Neural progenitor cell (in vitro differentiated cells): Measurements from ENCODE around the gene GMDS. TPM values are rescaled to one million over a fixed set of nuclear protein-coding genes. Genes with fewer than 3 reads are reported as not detected.

ENCODE experiments used
- DNase-seq: peaks from one replicate; pipeline ENCODE4 v3.0.0-alpha.2; 2016; ENCODE audit warnings: low spot score
- H2AFZ ChIP-seq: fragments of 200-600 bp; sonication (generic); replicated peaks from 2 replicates; pipeline ENCODE4 v1.6.1; 2016; ENCODE audit warnings: antibody characterized with exemption
- H3F3A ChIP-seq: fragments of 200-600 bp; sonication (generic); 2 replicates; pipeline ENCODE4 v1.6.1; 2016; ENCODE audit warnings: antibody characterized with exemption, low read depth
- H3K27ac ChIP-seq: fragments of 200-600 bp; sonication (generic); 2 replicates; pipeline ENCODE4 v1.5.1; 2016; ENCODE audit warnings: mild to moderate bottlenecking
- H3K27me3 ChIP-seq: fragments of 200-600 bp; sonication (generic); 2 replicates; pipeline ENCODE4 v1.6.1; 2016; ENCODE audit warnings: mild to moderate bottlenecking, moderate library complexity
- H3K36me3 ChIP-seq: fragments of 200-600 bp; sonication (generic); 2 replicates; pipeline ENCODE4 v1.5.1; 2016
- H3K4me1 ChIP-seq: fragments of 200-600 bp; sonication (generic); 2 replicates; pipeline ENCODE4 v1.6.1; 2016; ENCODE audit warnings: mixed run types
- H3K4me2 ChIP-seq: fragments of 200-600 bp; sonication (generic); 2 replicates; pipeline ENCODE4 v1.6.1; 2016
- H3K4me3 ChIP-seq: fragments of 200-600 bp; sonication (generic); 2 replicates; pipeline ENCODE4 v1.5.1; 2016
- H3K79me2 ChIP-seq: fragments of 200-600 bp; sonication (generic); 2 replicates; pipeline ENCODE4 v1.6.1; 2016; ENCODE audit warnings: low read depth
- H3K9ac ChIP-seq: fragments of 200-600 bp; sonication (generic); 2 replicates; pipeline ENCODE4 v1.6.1; 2016
- H3K9me3 ChIP-seq: fragments of 200-600 bp; sonication (generic); 2 replicates; pipeline ENCODE4 v1.5.1; 2016; ENCODE audit warnings: low read depth
- H4K20me1 ChIP-seq: fragments of 200-600 bp; sonication (generic); 2 replicates; pipeline ENCODE4 v1.6.1; 2016; ENCODE audit warnings: low read depth
- H3K27ac Mint-ChIP-seq: 3 replicates; pipeline ENCODE4 v1.8.0; 2021; ENCODE audit warnings: mixed read lengths
- H3K27me3 Mint-ChIP-seq: 2 replicates; pipeline ENCODE4 v1.8.0; 2022; ENCODE audit warnings: low read depth, mild to moderate bottlenecking, inconsistent platforms, moderate library complexity, mixed read lengths; ENCODE audit not compliant: insufficient read depth
- H3K36me3 Mint-ChIP-seq: 3 replicates; pipeline ENCODE4 v1.8.0; 2021; ENCODE audit warnings: mixed read lengths
- H3K4me1 Mint-ChIP-seq: 3 replicates; pipeline ENCODE4 v1.8.0; 2021; ENCODE audit warnings: mixed read lengths
- H3K4me3 Mint-ChIP-seq: 3 replicates; pipeline ENCODE4 v1.8.0; 2021; ENCODE audit warnings: mild to moderate bottlenecking, moderate library complexity, mixed read lengths
- H3K9me3 Mint-ChIP-seq: 3 replicates; pipeline ENCODE4 v1.8.0; 2020; ENCODE audit warnings: mixed read lengths
- EZH2 ChIP-seq: fragments of 200-600 bp; sonication (generic); IDR thresholded peaks from 2 replicates; pipeline ENCODE4 v1.6.1; 2017; ENCODE audit warnings: antibody characterized with exemption, mild to moderate bottlenecking, moderate library complexity
- EZH2phosphoT487 ChIP-seq: fragments of 200-600 bp; sonication (generic); IDR thresholded peaks from 2 replicates; pipeline ENCODE4 v1.6.1; 2017; ENCODE audit warnings: antibody characterized with exemption
- total RNA-seq: library from RNA; depleted of rRNA; stranded (reverse); fragments of >200 nt; gene quantifications from 2 replicates; pipeline ENCODE4 v1.2.3, GENCODE V29; 2015; ENCODE audit warnings: low replicate concordance
- TF ChIP-seq, protein P1 (sequence below): fragments of 200-600 bp; sonication (generic); IDR thresholded peaks from 2 replicates; pipeline ENCODE4 v1.5.1; 2017; ENCODE audit warnings: antibody characterized with exemption, mild to moderate bottlenecking

The GMDS gene
- total RNA-seq, 1 donor from 2014 or later, result 22.6 TPM

DNA sequence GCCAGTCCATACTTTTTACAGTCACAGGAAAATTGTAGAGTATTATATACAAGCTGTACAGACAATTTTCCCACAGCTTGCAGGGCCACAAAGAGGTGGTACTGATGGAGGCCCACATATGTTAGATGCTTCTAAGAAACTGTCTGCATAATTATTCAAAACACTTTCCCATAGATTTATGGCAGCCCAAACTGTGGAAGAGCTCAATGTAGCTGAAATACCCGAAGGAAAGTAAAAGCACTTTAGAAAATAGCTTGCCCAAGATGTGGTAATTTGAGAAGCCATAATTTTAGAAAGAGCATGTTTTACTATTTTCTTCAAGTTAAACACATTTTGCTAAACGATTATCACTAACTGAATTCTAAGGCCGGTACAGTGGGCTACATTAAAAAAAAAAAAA lies 36.9 kb downstream of the GMDS start:
- Histone ChIP-seq H3K9ac (no peak overlapping the region), H2AFZ (no peak overlapping the region), H3K9me3 (no peaks in the 10 kb centered on the region), H3K4me1 (peaks cover 4% of the 10 kb centered on the region), H3F3A (no peaks in the 10 kb centered on the region), H3K36me3 (no peaks in the 10 kb centered on the region), H3K4me3 (no peak overlapping the region), H3K79me2 (no peaks in the 10 kb centered on the region), H3K27me3 (no peaks in the 10 kb centered on the region), H4K20me1 (no peaks in the 10 kb centered on the region), H3K27ac (no peak overlapping the region), H3K4me2 (no peak overlapping the region)
- Mint-ChIP-seq H3K36me3 (no peaks in the 10 kb centered on the region), H3K27me3 (no peaks in the 10 kb centered on the region), H3K4me3 (no peak overlapping the region), H3K9me3 (peaks cover 5% of the 10 kb centered on the region), H3K4me1 (no peaks in the 10 kb centered on the region), H3K27ac (no peak overlapping the region)
- DNase-seq, result no peak
- no peak for TF ChIP-seq EZH2
- TF ChIP-seq, protein P1, sequence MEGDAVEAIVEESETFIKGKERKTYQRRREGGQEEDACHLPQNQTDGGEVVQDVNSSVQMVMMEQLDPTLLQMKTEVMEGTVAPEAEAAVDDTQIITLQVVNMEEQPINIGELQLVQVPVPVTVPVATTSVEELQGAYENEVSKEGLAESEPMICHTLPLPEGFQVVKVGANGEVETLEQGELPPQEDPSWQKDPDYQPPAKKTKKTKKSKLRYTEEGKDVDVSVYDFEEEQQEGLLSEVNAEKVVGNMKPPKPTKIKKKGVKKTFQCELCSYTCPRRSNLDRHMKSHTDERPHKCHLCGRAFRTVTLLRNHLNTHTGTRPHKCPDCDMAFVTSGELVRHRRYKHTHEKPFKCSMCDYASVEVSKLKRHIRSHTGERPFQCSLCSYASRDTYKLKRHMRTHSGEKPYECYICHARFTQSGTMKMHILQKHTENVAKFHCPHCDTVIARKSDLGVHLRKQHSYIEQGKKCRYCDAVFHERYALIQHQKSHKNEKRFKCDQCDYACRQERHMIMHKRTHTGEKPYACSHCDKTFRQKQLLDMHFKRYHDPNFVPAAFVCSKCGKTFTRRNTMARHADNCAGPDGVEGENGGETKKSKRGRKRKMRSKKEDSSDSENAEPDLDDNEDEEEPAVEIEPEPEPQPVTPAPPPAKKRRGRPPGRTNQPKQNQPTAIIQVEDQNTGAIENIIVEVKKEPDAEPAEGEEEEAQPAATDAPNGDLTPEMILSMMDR, result no peak
- no peak for TF ChIP-seq EZH2phosphoT487

DNA sequence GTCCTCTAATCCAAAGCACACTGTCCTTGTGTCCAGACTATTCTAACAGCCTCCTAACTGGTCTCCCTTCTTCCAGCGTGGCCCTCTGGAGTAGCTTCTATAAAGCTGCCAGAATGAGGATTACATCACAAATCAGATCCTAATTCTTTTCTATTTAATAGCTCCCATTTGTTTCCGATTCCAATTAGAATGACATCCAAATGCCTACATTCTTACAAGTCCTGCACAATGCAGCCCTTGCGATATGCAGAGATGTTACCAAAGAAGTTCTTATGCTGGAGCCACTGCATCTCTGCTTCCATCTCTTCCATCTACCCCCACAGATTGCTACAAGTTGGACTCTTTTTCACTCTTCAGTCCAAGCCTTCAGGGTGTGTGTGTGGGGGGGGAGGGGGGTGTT lies 40.0 kb downstream of the GMDS start:
- H3K9me3 ChIP-seq, result no peaks in the 10 kb centered on the region
- Mint-ChIP-seq H3K4me3 (no peak overlapping the region), H3K27ac (no peak overlapping the region), H3K9me3 (peaks cover 5% of the 10 kb centered on the region), H3K36me3 (no peaks in the 10 kb centered on the region), H3K27me3 (no peaks in the 10 kb centered on the region), H3K4me1 (no peaks in the 10 kb centered on the region)
- no peak overlapping the region for H3K27ac ChIP-seq
- H3K4me2 ChIP-seq, result no peak overlapping the region
- no peaks in the 10 kb centered on the region for H3F3A ChIP-seq
- H3K27me3 ChIP-seq, result no peaks in the 10 kb centered on the region
- TF ChIP-seq, protein P1, result no peak
- TF ChIP-seq EZH2phosphoT487 (no peak), EZH2 (no peak)
- H3K4me3 ChIP-seq, result no peak overlapping the region
- no peak overlapping the region for H3K9ac ChIP-seq
- no peak overlapping the region for H2AFZ ChIP-seq
- DNase-seq, result no peak
- no peaks in the 10 kb centered on the region for H4K20me1 ChIP-seq
- H3K4me1 ChIP-seq, result no peaks in the 10 kb centered on the region
- H3K36me3 ChIP-seq, result no peaks in the 10 kb centered on the region
- no peaks in the 10 kb centered on the region for H3K79me2 ChIP-seq

DNA sequence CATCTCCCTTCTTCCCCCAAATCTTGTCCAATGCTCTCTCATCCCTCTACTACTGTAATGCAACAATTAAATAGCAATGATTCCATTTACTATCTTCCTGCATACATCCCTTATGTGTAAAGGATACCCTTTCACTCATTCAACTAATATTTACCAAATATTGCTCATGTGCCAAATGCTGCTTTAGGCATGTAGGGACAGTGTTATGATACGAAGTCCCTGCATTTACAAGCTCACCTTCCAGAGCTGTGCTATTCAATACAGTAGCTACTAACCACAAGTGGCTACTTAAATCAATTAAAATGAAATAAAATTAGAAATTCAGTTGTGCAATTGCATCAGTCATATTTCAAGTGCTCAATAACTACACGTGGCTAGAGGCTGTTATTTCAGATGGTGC lies 41.1 kb downstream of the GMDS start:
- H3K4me1 Mint-ChIP-seq, result no peaks in the 10 kb centered on the region
- Histone ChIP-seq H3K4me3 (no peak overlapping the region), H3K79me2 (no peaks in the 10 kb centered on the region), H3K9ac (no peak overlapping the region), H3K27ac (no peak overlapping the region), H3K9me3 (no peaks in the 10 kb centered on the region), H3K27me3 (no peaks in the 10 kb centered on the region), H3K36me3 (no peaks in the 10 kb centered on the region), H3F3A (no peaks in the 10 kb centered on the region), H3K4me2 (no peak overlapping the region), H2AFZ (no peak overlapping the region), H3K4me1 (no peaks in the 10 kb centered on the region), H4K20me1 (no peaks in the 10 kb centered on the region)
- TF ChIP-seq EZH2phosphoT487 (no peak), EZH2 (no peak)
- TF ChIP-seq, protein P1, result no peak
- H3K4me3 Mint-ChIP-seq, result no peak overlapping the region
- no peaks in the 10 kb centered on the region for H3K36me3 Mint-ChIP-seq
- H3K27ac Mint-ChIP-seq, result no peak overlapping the region
- H3K9me3 Mint-ChIP-seq, result peaks cover 5% of the 10 kb centered on the region
- no peaks in the 10 kb centered on the region for H3K27me3 Mint-ChIP-seq
- no peak for DNase-seq
